WTC11 (cell line): ENCODE measurements around the gene TMA7B. TPM values are rescaled to one million over a fixed set of nuclear protein-coding genes. Genes with fewer than 3 reads are reported as not detected.

ENCODE experiments used
- ATAC-seq: fragments of 200-7000 bp; cut with Tn5 transposase; 2 replicates; pipeline ENCODE4 v1.10.0; 2021; ENCODE audit warnings: mild to moderate bottlenecking, moderate library complexity
- CTCF ChIA-PET: fragments of 300-600 bp; sonication (Branson Sonifier 250); formaldehyde crosslinking; loops from one replicate; lab custom pipeline; 2021; ENCODE audit warnings: antibody characterized with exemption; lab: Charles Lee
- POLR2A ChIA-PET: fragments of 350-600 bp; sonication (Branson Sonifier 250); formaldehyde crosslinking; loops from one replicate; lab custom pipeline; 2021; ENCODE audit warnings: antibody characterized with exemption; lab: Charles Lee
- DNase-seq: peaks from one replicate; pipeline ENCODE4 v3.0.0; 2021; ENCODE audit warnings: low spot score
- H3K27ac Mint-ChIP-seq: 2 replicates; pipeline ENCODE4 v1.8.0; 2021; ENCODE audit warnings: mixed read lengths
- H3K27me3 Mint-ChIP-seq: 2 replicates; pipeline ENCODE4 v1.8.0; 2021; ENCODE audit warnings: low read depth, mild to moderate bottlenecking, moderate library complexity, mixed read lengths
- H3K36me3 Mint-ChIP-seq: 2 replicates; pipeline ENCODE4 v1.8.0; 2021; ENCODE audit warnings: mixed read lengths
- H3K4me1 Mint-ChIP-seq: 2 replicates; pipeline ENCODE4 v1.8.0; 2022; ENCODE audit warnings: mixed read lengths
- H3K4me3 Mint-ChIP-seq: 2 replicates; pipeline ENCODE4 v1.8.0; 2021; ENCODE audit warnings: mild to moderate bottlenecking, moderate library complexity, mixed read lengths
- H3K9me3 Mint-ChIP-seq: 2 replicates; pipeline ENCODE4 v1.8.0; 2021; ENCODE audit warnings: mixed read lengths
- ATF1 ChIP-seq: sonication (generic); formaldehyde crosslinking; IDR thresholded peaks from 2 replicates; pipeline ENCODE4 v1.8.1; 2023; ENCODE audit warnings: mild to moderate bottlenecking, moderate library complexity, missing genetic modification reagents
- ATF3 ChIP-seq: sonication (generic); formaldehyde crosslinking; conservative IDR thresholded peaks from 2 replicates; pipeline ENCODE4 v1.8.1; 2022; ENCODE audit warnings: mild to moderate bottlenecking, missing genetic modification reagents
- ATF6 ChIP-seq: sonication (generic); formaldehyde crosslinking; IDR thresholded peaks from 2 replicates; pipeline ENCODE4 v1.8.1; 2023; ENCODE audit warnings: mild to moderate bottlenecking, missing genetic modification reagents
- ELF4 ChIP-seq: sonication (generic); formaldehyde crosslinking; IDR thresholded peaks from 2 replicates; pipeline ENCODE4 v1.8.1; 2022; ENCODE audit warnings: low read depth, mild to moderate bottlenecking, moderate library complexity, missing genetic modification reagents
- FOXK1 ChIP-seq: sonication (generic); formaldehyde crosslinking; IDR thresholded peaks from 2 replicates; pipeline ENCODE4 v1.8.0; 2022; ENCODE audit warnings: mild to moderate bottlenecking, moderate library complexity, missing genetic modification reagents
- FOXP1 ChIP-seq: sonication (generic); formaldehyde crosslinking; IDR thresholded peaks from 2 replicates; pipeline ENCODE4 v1.8.0; 2022; ENCODE audit warnings: missing genetic modification reagents, mild to moderate bottlenecking, moderate library complexity, borderline replicate concordance
- FOXP4 ChIP-seq: sonication (generic); formaldehyde crosslinking; IDR thresholded peaks from 2 replicates; pipeline ENCODE4 v1.8.0; 2022; ENCODE audit warnings: mild to moderate bottlenecking, missing genetic modification reagents
- GTF2I ChIP-seq: fragments of 250-450 bp; sonication (Bioruptor Pico); conservative IDR thresholded peaks from 2 replicates; pipeline ENCODE4 v1.4.0; 2021; ENCODE audit warnings: mild to moderate bottlenecking
- NFATC4 ChIP-seq: fragments of 250-450 bp; sonication (Bioruptor Pico); IDR thresholded peaks from 2 replicates; pipeline ENCODE4 v1.9.0; 2021; ENCODE audit warnings: mild to moderate bottlenecking
- PRDM15 ChIP-seq: sonication (generic); formaldehyde crosslinking; IDR thresholded peaks from 2 replicates; pipeline ENCODE4 v1.8.0; 2022; ENCODE audit warnings: missing genetic modification reagents
- PRRX2 ChIP-seq: fragments of 250-450 bp; sonication (Bioruptor Pico); IDR thresholded peaks from 2 replicates; pipeline ENCODE4 v1.8.0; 2021; ENCODE audit warnings: mild to moderate bottlenecking
- RELA ChIP-seq: sonication (generic); formaldehyde crosslinking; IDR thresholded peaks from 2 replicates; pipeline ENCODE4 v1.8.1; 2022; ENCODE audit warnings: missing genetic modification reagents, mild to moderate bottlenecking, borderline replicate concordance
- SMAD3 ChIP-seq: sonication (generic); formaldehyde crosslinking; IDR thresholded peaks from 2 replicates; pipeline ENCODE4 v1.8.0; 2022; ENCODE audit warnings: missing genetic modification reagents, mild to moderate bottlenecking, borderline replicate concordance
- SP1 ChIP-seq: sonication (generic); formaldehyde crosslinking; conservative IDR thresholded peaks from 2 replicates; pipeline ENCODE4 v1.8.1; 2022; ENCODE audit warnings: missing genetic modification reagents
- STAT6 ChIP-seq: sonication (generic); formaldehyde crosslinking; conservative IDR thresholded peaks from 2 replicates; pipeline ENCODE4 v1.8.1; 2023; ENCODE audit warnings: mild to moderate bottlenecking, low read depth, missing genetic modification reagents, moderate library complexity
- TEAD1 ChIP-seq: sonication (generic); formaldehyde crosslinking; IDR thresholded peaks from 2 replicates; pipeline ENCODE4 v1.8.0; 2022; ENCODE audit warnings: mild to moderate bottlenecking, missing genetic modification reagents
- ZBTB21 ChIP-seq: sonication (generic); formaldehyde crosslinking; IDR thresholded peaks from 2 replicates; pipeline ENCODE4 v1.8.1; 2023; ENCODE audit warnings: mild to moderate bottlenecking, missing genetic modification reagents, borderline replicate concordance
- ZNF121 ChIP-seq: sonication (generic); formaldehyde crosslinking; IDR thresholded peaks from 2 replicates; pipeline ENCODE4 v1.8.0; 2023; ENCODE audit warnings: missing genetic modification reagents
- ZNF317 ChIP-seq: sonication (generic); formaldehyde crosslinking; IDR thresholded peaks from 2 replicates; pipeline ENCODE4 v1.8.1; 2023; ENCODE audit warnings: low read depth, mild to moderate bottlenecking, moderate library complexity, missing genetic modification reagents, borderline replicate concordance
- ZNF396 ChIP-seq: fragments of 250-450 bp; sonication (Bioruptor Pico); IDR thresholded peaks from 2 replicates; pipeline ENCODE4 v1.8.0; 2021; ENCODE audit warnings: mild to moderate bottlenecking, moderate library complexity, borderline replicate concordance
- ZNF512 ChIP-seq: sonication (generic); formaldehyde crosslinking; IDR thresholded peaks from 2 replicates; pipeline ENCODE4 v1.8.1; 2022; ENCODE audit warnings: missing genetic modification reagents, borderline replicate concordance
- total RNA-seq: library from RNA; stranded (reverse); gene quantifications from 3 replicates; pipeline ENCODE4 v1.2.3, GENCODE V29; 2021

The TMA7B gene
- total RNA-seq, 1 experiment from 2014 or later = not detected

- TF ChIP-seq STAT6 (CRISPR knock-in tag) = no peak
Measured at GRCh38 chr22:39989633-39990032, 29.4 kb downstream of the TMA7B start (continued).

- ATAC-seq (no peak), DNase-seq (no peak)
- Mint-ChIP-seq H3K36me3 (no peaks in the 10 kb centered on the region), H3K4me1 (peaks cover 19% of the 10 kb centered on the region), H3K9me3 (no peaks in the 10 kb centered on the region), H3K27ac (no peak overlapping the region), H3K27me3 (peaks cover 44% of the 10 kb centered on the region), H3K4me3 (no peak overlapping the region)
- TF ChIP-seq ATF3 (CRISPR knock-in tag) (no peak), ATF6 (CRISPR knock-in tag) (no peak), TEAD1 (CRISPR knock-in tag) (no peak), ZNF317 (CRISPR knock-in tag) (no peak), SMAD3 (no peak), FOXP4 (CRISPR knock-in tag) (no peak), ZNF512 (CRISPR knock-in tag) (no peak), FOXK1 (CRISPR knock-in tag) (no peak), PRRX2 (no peak), ZNF121 (CRISPR knock-in tag) (no peak), SP1 (CRISPR knock-in tag) (no peak)
- POLR2A ChIA-PET = no interaction called here
- CTCF ChIA-PET = interaction anchor here (1.1 to 2.1 kb wide), 3 partner anchors 34 to 58 kb away, joined by 3 to 8 read pairs (median 6); no protein-coding TSS in a partner anchor
Measured at GRCh38 chr22:39990686-39991085, 30.5 kb downstream of the TMA7B start.

- H3K4me1 Mint-ChIP-seq = peaks cover 25% of the 10 kb centered on the region
- no peak for ATAC-seq
- ChIA-PET POLR2A (no interaction called here), CTCF (interaction anchor here (1.1 to 2.1 kb wide), 2 partner anchors 33 to 48 kb away, joined by 3 to 8 read pairs; no protein-coding TSS in a partner anchor)
- no peaks in the 10 kb centered on the region for H3K9me3 Mint-ChIP-seq
- no peaks in the 10 kb centered on the region for H3K36me3 Mint-ChIP-seq
- no peak for DNase-seq
- H3K4me3 Mint-ChIP-seq = no peak overlapping the region
- H3K27ac Mint-ChIP-seq = no peak overlapping the region
- H3K27me3 Mint-ChIP-seq = peaks cover 40% of the 10 kb centered on the region
- TF ChIP-seq FOXK1 (CRISPR knock-in tag) (no peak), ELF4 (CRISPR knock-in tag) (no peak), RELA (CRISPR knock-in tag) (no peak), FOXP1 (CRISPR knock-in tag) (no peak), ATF1 (CRISPR knock-in tag) (no peak), ZBTB21 (CRISPR knock-in tag) (no peak), ZNF396 (CRISPR knock-in tag) (no peak), NFATC4 (CRISPR knock-in tag) (no peak), PRDM15 (CRISPR knock-in tag) (no peak), GTF2I (no peak)
Measured at GRCh38 chr22:39991159-39991860, 31.1 kb downstream of the TMA7B start.
